ENCODE measurements around the gene GAS7. TPM values are rescaled to one million over a fixed set of nuclear protein-coding genes. Genes with fewer than 3 reads are reported as not detected.

Gene GAS7
- total and polyA plus RNA-seq, 2 of the 13 experiments (the other 11 are each of a cell fraction or from before 2014, with no cell fraction given), result 1.0 to 5.2 TPM

DNA sequence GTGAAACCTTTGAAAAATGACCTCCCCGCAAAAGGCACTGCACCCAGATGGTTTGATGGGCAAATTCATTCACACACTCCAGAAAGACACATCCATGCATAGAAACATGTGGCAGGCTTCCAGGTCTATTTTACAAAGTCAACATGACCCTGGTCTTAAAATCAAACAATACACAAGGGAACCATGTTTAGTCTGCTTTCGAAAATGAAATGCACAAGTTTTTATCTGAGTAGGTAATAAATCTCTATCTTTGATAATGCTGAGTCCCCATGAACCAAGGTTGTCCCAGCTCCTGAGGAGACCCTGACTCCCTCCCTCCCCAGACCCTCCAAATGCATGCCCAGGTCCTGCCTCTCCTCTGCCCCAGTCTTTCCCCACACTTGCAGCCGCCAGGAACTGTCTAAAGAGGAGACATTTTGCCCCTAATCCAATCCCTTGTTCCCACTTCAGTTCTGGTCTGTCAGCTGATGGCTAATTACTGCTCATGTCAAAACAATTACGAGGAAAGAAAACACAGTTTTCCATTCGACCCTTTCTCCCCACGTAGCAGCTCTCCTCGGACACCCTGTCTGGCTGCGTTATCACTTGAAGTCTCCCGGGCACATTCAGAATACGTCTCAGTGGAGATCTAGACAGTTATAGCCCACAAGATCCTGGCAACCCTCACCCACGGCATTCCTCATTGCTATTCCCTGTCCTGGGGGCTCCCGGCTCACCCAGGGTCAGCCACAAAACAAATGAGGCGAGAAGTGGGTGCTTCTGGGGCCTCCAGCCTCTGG is 224.5 kb downstream of the GAS7 start:
- intact Hi-C loops (cut with micrococcal nuclease; ENCODE audit: unreplicated experiment), result no loop called here
- no peak for FAIRE-seq
- H3K4me2 ChIP-seq (ENCODE audit: low read depth, low read length), result no peak overlapping the region

More for the DNA sequence above, 224.5 kb downstream of the GAS7 start:
- ChIA-PET POLR2A (no interaction called here), CTCF (ENCODE audit: low intra/inter-chr PET ratio, low total read pairs) (no interaction called here)
- in situ Hi-C loops (cut with HindIII; ENCODE audit: extremely low pct_ligation_motif_present, low pct_unique_long_range_greater_than_20kb), result no loop called here
- ATAC-seq, result no peak
- Histone ChIP-seq H4K20me1 (ENCODE audit: insufficient read depth, low read length) (no peaks in the 10 kb centered on the region), H3K9me3 (ENCODE audit: low read length) (no peaks in the 10 kb centered on the region), H3K36me3 (replicated peaks in 1 of 2; ENCODE audit: control insufficient read depth in 1 of 2, insufficient read depth in 2 of 2, low read length in 2 of 2) (no peaks in the 10 kb centered on the region), H3K27ac (ENCODE audit: extremely low read length, insufficient read depth, low read length) (no peak overlapping the region), H3K9ac (ENCODE audit: insufficient read depth, low read depth, low read length) (no peak overlapping the region), H3K4me1 (ENCODE audit: insufficient read depth, low read length) (no peaks in the 10 kb centered on the region), H2AFZ (ENCODE audit: low read length) (no peak overlapping the region), H3K4me3 (replicated peaks in 1 of 3; ENCODE audit: insufficient read depth in 1 of 3, low read depth in 2 of 3, low read length in 3 of 3) (no peak overlapping the region), H3K79me2 (ENCODE audit: insufficient read depth, low read length) (no peaks in the 10 kb centered on the region), H3K27me3 (ENCODE audit: control insufficient read depth in 1 of 2, insufficient read depth in 2 of 2, low read length in 2 of 2) (peaks cover 1 to 31% of the 10 kb centered on the region in 2 experiments; a peak in 4 of 5 replicates)
- BruUV-seq (replicated peaks), result no TSS peak
- 27% methylated on average over 13 of the region's 13 CpGs for WGBS (ENCODE audit: low lambda C conversion rate)
- DNase-seq (ENCODE audit: low spot score), result peak; percentile 11
- TF ChIP-seq ZNF274 (CRISPR knock-in tag; IDR thresholded peaks at IDR 0.05) (no peak), KDM4B (CRISPR knock-in tag; IDR thresholded peaks at IDR 0.05) (no peak), FOXA3 (CRISPR knock-in tag; IDR thresholded peaks at IDR 0.05) (no peak), MED13 (CRISPR knock-in tag; IDR thresholded peaks at IDR 0.05) (no peak), MBNL3 (CRISPR knock-in tag; conservative IDR thresholded peaks at IDR 0.05) (no peak), ZNF549 (CRISPR knock-in tag; IDR thresholded peaks at IDR 0.05) (no peak), ZBTB42 (CRISPR knock-in tag; IDR thresholded peaks at IDR 0.05) (no peak), KMT2A (CRISPR knock-in tag; IDR thresholded peaks at IDR 0.05) (no peak), ZNF616 (CRISPR knock-in tag; IDR thresholded peaks at IDR 0.05; ENCODE audit: low read depth) (no peak), SRSF1 (optimal IDR thresholded peaks at IDR 0.05; ENCODE audit: low read depth, low read length) (no peak)
- TF ChIP-seq, protein P1, sequence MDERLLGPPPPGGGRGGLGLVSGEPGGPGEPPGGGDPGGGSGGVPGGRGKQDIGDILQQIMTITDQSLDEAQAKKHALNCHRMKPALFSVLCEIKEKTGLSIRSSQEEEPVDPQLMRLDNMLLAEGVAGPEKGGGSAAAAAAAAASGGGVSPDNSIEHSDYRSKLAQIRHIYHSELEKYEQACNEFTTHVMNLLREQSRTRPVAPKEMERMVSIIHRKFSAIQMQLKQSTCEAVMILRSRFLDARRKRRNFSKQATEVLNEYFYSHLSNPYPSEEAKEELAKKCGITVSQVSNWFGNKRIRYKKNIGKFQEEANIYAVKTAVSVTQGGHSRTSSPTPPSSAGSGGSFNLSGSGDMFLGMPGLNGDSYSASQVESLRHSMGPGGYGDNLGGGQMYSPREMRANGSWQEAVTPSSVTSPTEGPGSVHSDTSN (CRISPR knock-in tag; IDR thresholded peaks at IDR 0.05), result no peak
- TF ChIP-seq, protein P2, sequence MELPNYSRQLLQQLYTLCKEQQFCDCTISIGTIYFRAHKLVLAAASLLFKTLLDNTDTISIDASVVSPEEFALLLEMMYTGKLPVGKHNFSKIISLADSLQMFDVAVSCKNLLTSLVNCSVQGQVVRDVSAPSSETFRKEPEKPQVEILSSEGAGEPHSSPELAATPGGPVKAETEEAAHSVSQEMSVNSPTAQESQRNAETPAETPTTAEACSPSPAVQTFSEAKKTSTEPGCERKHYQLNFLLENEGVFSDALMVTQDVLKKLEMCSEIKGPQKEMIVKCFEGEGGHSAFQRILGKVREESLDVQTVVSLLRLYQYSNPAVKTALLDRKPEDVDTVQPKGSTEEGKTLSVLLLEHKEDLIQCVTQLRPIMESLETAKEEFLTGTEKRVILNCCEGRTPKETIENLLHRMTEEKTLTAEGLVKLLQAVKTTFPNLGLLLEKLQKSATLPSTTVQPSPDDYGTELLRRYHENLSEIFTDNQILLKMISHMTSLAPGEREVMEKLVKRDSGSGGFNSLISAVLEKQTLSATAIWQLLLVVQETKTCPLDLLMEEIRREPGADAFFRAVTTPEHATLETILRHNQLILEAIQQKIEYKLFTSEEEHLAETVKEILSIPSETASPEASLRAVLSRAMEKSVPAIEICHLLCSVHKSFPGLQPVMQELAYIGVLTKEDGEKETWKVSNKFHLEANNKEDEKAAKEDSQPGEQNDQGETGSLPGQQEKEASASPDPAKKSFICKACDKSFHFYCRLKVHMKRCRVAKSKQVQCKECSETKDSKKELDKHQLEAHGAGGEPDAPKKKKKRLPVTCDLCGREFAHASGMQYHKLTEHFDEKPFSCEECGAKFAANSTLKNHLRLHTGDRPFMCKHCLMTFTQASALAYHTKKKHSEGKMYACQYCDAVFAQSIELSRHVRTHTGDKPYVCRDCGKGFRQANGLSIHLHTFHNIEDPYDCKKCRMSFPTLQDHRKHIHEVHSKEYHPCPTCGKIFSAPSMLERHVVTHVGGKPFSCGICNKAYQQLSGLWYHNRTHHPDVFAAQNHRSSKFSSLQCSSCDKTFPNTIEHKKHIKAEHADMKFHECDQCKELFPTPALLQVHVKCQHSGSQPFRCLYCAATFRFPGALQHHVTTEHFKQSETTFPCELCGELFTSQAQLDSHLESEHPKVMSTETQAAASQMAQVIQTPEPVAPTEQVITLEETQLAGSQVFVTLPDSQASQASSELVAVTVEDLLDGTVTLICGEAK (IDR thresholded peaks at IDR 0.05), result no peak
- TF ChIP-seq, protein P2 (CRISPR knock-in tag; IDR thresholded peaks at IDR 0.05), result no peak
